LNCaP clone FGC (cell line): ENCODE results near the gene STK32B.

Source experiments
- DNase-seq: peaks from one replicate; pipeline ENCODE4 v3.0.0-alpha.2; 2011; ENCODE audit warnings: low read depth
- H3K4me3 ChIP-seq: 2 replicates; pipeline ENCODE4 v1.5.1; 2011; ENCODE audit warnings: mild to moderate bottlenecking, low read depth, low read length, control low read depth
- CTCF ChIP-seq: IDR thresholded peaks from 2 replicates; pipeline ENCODE4 v1.5.1; 2012; ENCODE audit warnings: mild to moderate bottlenecking; ENCODE audit not compliant: control insufficient read depth, insufficient read depth; ENCODE audit errors: extremely low read depth

STK32B gene

GRCh38 chr4:5470318-5471198 is 419.3 kb downstream of the STK32B start:
- H3K4me3 ChIP-seq = no peak overlapping the region
- DNase-seq = no peak
- TF ChIP-seq CTCF = no peak

GRCh38 chr4:5471206-5471605 is 419.9 kb downstream of the STK32B start:
- no peak overlapping the region for H3K4me3 ChIP-seq
- DNase-seq = no peak
- no peak for TF ChIP-seq CTCF

- TF ChIP-seq CTCF = no peak
- DNase-seq = no peak
- no peak overlapping the region for H3K4me3 ChIP-seq
These were observed 420.4 kb downstream of the STK32B start for GRCh38 chr4:5471691-5472090.

GRCh38 chr4:5472160-5472591 is 420.9 kb downstream of the STK32B start:
- no peak for DNase-seq
- TF ChIP-seq CTCF = no peak
- H3K4me3 ChIP-seq = no peak overlapping the region

- TF ChIP-seq CTCF = no peak
- no peak for DNase-seq
- no peak overlapping the region for H3K4me3 ChIP-seq
These were observed 421.8 kb downstream of the STK32B start for GRCh38 chr4:5473125-5473524.

- no peak overlapping the region for H3K4me3 ChIP-seq
- no peak for DNase-seq
- no peak for TF ChIP-seq CTCF
These were observed 423.5 kb downstream of the STK32B start for GRCh38 chr4:5474756-5475155.

GRCh38 chr4:5477613-5478012 is 426.3 kb downstream of the STK32B start:
- H3K4me3 ChIP-seq = no peak overlapping the region
- no peak for TF ChIP-seq CTCF
- DNase-seq = no peak
